K562 (cell line): ENCODE data around the gene CCDC117. TPM values are rescaled to one million over a fixed set of nuclear protein-coding genes. Genes with fewer than 3 reads are reported as not detected.
"Not testable (repeated sequence)": the region's sequence is repeated elsewhere in the genome, so short reads cannot be mapped to it uniquely, and the experiment has no call there.

Experiments
- ATAC-seq: fragments of 200-7000 bp; cut with Tn5 transposase; 3 replicates; pipeline ENCODE4 v1.9.1; 2020; ENCODE audit warnings: moderate library complexity
- BruUV-seq: library from RNA; stranded (reverse); fragments of 400-500 nt; replicated peaks from 2 replicates; lab custom pipeline; 2021; lab: Mats Ljungman, UMichigan
- CTCF ChIA-PET: fragments of 300-600 bp; formaldehyde crosslinking; extraction: SDS; loops from one replicate; lab custom pipeline; 2021; ENCODE audit warnings: low intra/inter-chr PET ratio; lab: Yijun Ruan, JAX
- POLR2A ChIA-PET: fragments of 300-600, 350-650 bp; sonication (Branson Sonifier 250); formaldehyde crosslinking; extraction: SDS; loops from one replicate; lab custom pipeline; 2021; ENCODE audit warnings: antibody characterized with exemption, inconsistent platforms; lab: Yijun Ruan, JAX
- DNase-seq, 4 experiments: peaks; one replicate each; pipeline versions ENCODE4 v3.0.0 to v3.0.0-alpha.2; 2011 to 2018; ENCODE audit warnings: low spot score in 3 of 4, mixed read lengths in 3 of 4; ENCODE audit errors: extremely low read depth in 1 of 4
- FAIRE-seq: peaks from 2 replicates; lab custom pipeline; 2011; peaks lifted over from hg19 to GRCh38; lab: Jason Lieb, UNC
- H2AFZ ChIP-seq: 2 replicates; pipeline ENCODE4 v1.6.0; 2011; ENCODE audit warnings: low read depth, low read length, control low read depth, inconsistent platforms
- H3K27ac ChIP-seq: fragments of 200-600 bp; 3 replicates; pipeline ENCODE4 v1.8.0; 2011; ENCODE audit warnings: low read depth, mild to moderate bottlenecking, control low read depth, inconsistent platforms, low read length, moderate library complexity, mixed read lengths; ENCODE audit errors: extremely low read depth
- H3K27me3 ChIP-seq, 2 experiments: fragments of 300-600 bp in 1 of 2; 2 replicates in 1 of 2; 3 replicates in 1 of 2; pipeline versions ENCODE4 v1.6.0 to v1.8.0; 2011; ENCODE audit warnings: inconsistent platforms in 2 of 2, low read length in 2 of 2, mild to moderate bottlenecking in 1 of 2, mixed read lengths in 1 of 2, moderate library complexity in 1 of 2; ENCODE audit not compliant: control insufficient read depth in 2 of 2, insufficient read depth in 2 of 2
- H3K36me3 ChIP-seq: fragments of 300-600 bp; 3 replicates; pipeline ENCODE4 v1.8.0; 2011; ENCODE audit warnings: mild to moderate bottlenecking, low read length, inconsistent platforms; ENCODE audit not compliant: control insufficient read depth, insufficient read depth
- H3K4me1 ChIP-seq, 2 experiments: fragments of 200-600 bp in 1 of 2; replicated peaks in 1 of 2; 2 replicates in 1 of 2; 3 replicates in 1 of 2; pipeline versions ENCODE4 v1.5.1 to v1.8.0; 2011; ENCODE audit warnings: inconsistent platforms in 2 of 2, low read length in 2 of 2, mild to moderate bottlenecking in 1 of 2, mixed read lengths in 1 of 2, moderate library complexity in 1 of 2; ENCODE audit not compliant: control insufficient read depth in 2 of 2, insufficient read depth in 2 of 2
- H3K4me2 ChIP-seq: 2 replicates; pipeline ENCODE4 v1.6.1; 2011; ENCODE audit warnings: low read length, control low read depth, inconsistent platforms, mixed read lengths; ENCODE audit not compliant: insufficient read depth
- H3K4me3 ChIP-seq: fragments of 200-600 bp; sonication (generic), shearing (Covaris generic); 2 replicates; pipeline ENCODE4 v1.5.1; 2016; ENCODE audit warnings: control low read depth, inconsistent platforms
- H3K79me2 ChIP-seq: fragments of 200-600 bp; 3 replicates; pipeline ENCODE4 v1.8.0; 2011; ENCODE audit warnings: low read length, inconsistent platforms; ENCODE audit not compliant: control insufficient read depth, insufficient read depth
- H3K9ac ChIP-seq, 2 experiments: 2 replicates each; pipeline versions ENCODE4 v1.6.0 to v1.6.1; 2011; ENCODE audit warnings: low read depth in 2 of 2, low read length in 2 of 2, control low read depth in 1 of 2, inconsistent platforms in 1 of 2, mild to moderate bottlenecking in 1 of 2, mixed read lengths in 1 of 2; ENCODE audit not compliant: insufficient read depth in 1 of 2
- H3K9me1 ChIP-seq: one replicate; pipeline ENCODE4 v1.6.0; 2011; ENCODE audit warnings: inconsistent platforms, mild to moderate bottlenecking, low read length, moderate library complexity; ENCODE audit not compliant: control insufficient read depth, insufficient read depth
- H3K9me3 ChIP-seq: replicated peaks from 2 replicates; pipeline ENCODE4 v1.5.1; 2011; ENCODE audit warnings: low read depth, low read length, inconsistent platforms; ENCODE audit not compliant: control insufficient read depth, insufficient read depth
- H4K20me1 ChIP-seq: replicated peaks from 2 replicates; pipeline ENCODE4 v1.6.1; 2011; ENCODE audit warnings: low read length, inconsistent platforms, mixed read lengths; ENCODE audit not compliant: control insufficient read depth, insufficient read depth
- CREB1 ChIP-seq, 2 experiments: sonication (generic) in 1 of 2; formaldehyde crosslinking in 1 of 2; IDR thresholded peaks; 2 replicates each; pipeline versions ENCODE4 v1.6.1 to v1.8.0; 2012 to 2022; ENCODE audit warnings: inconsistent platforms in 1 of 2, mild to moderate bottlenecking in 1 of 2, missing genetic modification reagents in 1 of 2, moderate library complexity in 1 of 2
- WGBS: fragments of 100-300 bp; shearing (Covaris generic); methylation state at CpG from one replicate; pipeline ENCODE4 v1.1.6; 2016; ENCODE audit warnings: low coverage, mixed read lengths; ENCODE audit not compliant: insufficient coverage; ENCODE audit errors: missing lambda C conversion rate; 5-methylcytosine and 5-hydroxymethylcytosine counted together
- in situ Hi-C: fragments of 300-500 bp; cut with MboI; formaldehyde crosslinking; loops from 4 replicates; pipeline ENCODE4 v1.15.0; 2018; ENCODE audit warnings: inconsistent platforms, mixed read lengths
- intact Hi-C: fragments of 100-400 bp; cut with micrococcal nuclease; formaldehyde crosslinking; loops from 2 replicates; pipeline ENCODE4 v1.14.2; 2022
- polyA plus RNA-seq, 8 experiments: library from polyadenylated mRNA; depleted of rRNA in 4 of 8; stranded (reverse) in 5 of 8; unstranded in 3 of 8; fragments of >200 nt; fragmentation: Nextera tagmentation in 2 of 8; fragmentation: Illumina TruSeq in 1 of 8; extraction: Ambion mirVana in 2 of 8; extraction: Trizol in 1 of 8; gene quantifications; 2 replicates each; pipeline versions ENCODE4 v1.2.1 to v1.2.3, GENCODE V29; 2011 to 2014; ENCODE audit warnings: inconsistent platforms in 1 of 8, missing spikeins in 1 of 8
- total RNA-seq, 7 experiments: library from RNA; depleted of rRNA in 6 of 7; stranded (reverse); fragments of >200 nt in 6 of 7; fragmentation: Illumina TruSeq in 2 of 7; extraction: Trizol in 2 of 7; gene quantifications; 2 replicates each; pipeline versions ENCODE4 v1.2.1 to v1.2.3, GENCODE V29; 2011 to 2021; ENCODE audit warnings: low replicate concordance in 1 of 7
- TF ChIP-seq, protein P1 (sequence below), 3 experiments: IDR thresholded peaks in 2 of 3; conservative IDR thresholded peaks in 1 of 3; 2 replicates each; pipeline ENCODE4 v1.5.1; 2011 to 2012; ENCODE audit warnings: low read length in 3 of 3, mild to moderate bottlenecking in 3 of 3, control low read depth in 2 of 3, improper control_type of control experiment in 1 of 3, inconsistent platforms in 1 of 3, low read depth in 1 of 3, mixed read lengths in 1 of 3, moderate library complexity in 1 of 3; ENCODE audit not compliant: insufficient read depth in 2 of 3

The CCDC117 gene
- total and polyA plus RNA-seq, 9 of the 15 experiments (the other 6 are each of a cell fraction or from before 2014, with no cell fraction given): 5.7 to 23.3 (median 15.8) TPM

DNA sequence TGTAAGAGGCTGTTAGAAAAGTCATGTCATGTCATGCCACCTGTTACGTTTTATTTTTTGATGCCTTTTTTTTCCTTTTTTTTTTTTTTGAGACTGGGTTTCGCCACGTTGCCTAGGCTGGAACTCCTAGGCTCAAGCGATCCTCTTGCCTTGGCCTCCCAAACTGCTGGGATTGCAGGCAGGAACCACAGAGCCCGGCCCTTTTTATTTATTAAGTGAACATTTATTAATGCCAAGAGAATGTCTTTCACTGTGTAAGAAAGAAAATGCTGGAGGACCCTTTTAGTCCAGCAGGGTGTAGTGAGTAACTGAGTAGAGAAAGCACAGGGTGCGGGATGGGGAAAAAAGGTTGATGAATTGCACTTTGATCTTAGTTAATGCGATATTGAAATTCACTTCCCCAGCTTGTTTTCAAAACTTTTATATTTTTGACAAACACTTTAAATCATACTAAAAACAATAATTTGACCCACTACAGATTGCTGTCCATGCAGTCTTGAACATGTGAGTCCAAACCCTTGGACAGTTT, 30.2 kb downstream of the CCDC117 start:
- peak overlapping the region; percentile 64 for H2AFZ ChIP-seq
- no peaks in the 10 kb centered on the region for H3K27me3 ChIP-seq
- BruUV-seq: no TSS peak
- DNase-seq (peak in 1 of 4 experiments; percentile 32), ATAC-seq (no peak)
- H3K79me2 ChIP-seq: peaks cover 51% of the 10 kb centered on the region
- H3K9me3 ChIP-seq: no peaks in the 10 kb centered on the region
- peaks cover 13% of the 10 kb centered on the region for H3K36me3 ChIP-seq
- H3K27ac ChIP-seq: peak overlapping the region; percentile 98
- peak overlapping the region; percentile 98; the same call in 1 of the 2 replicates for H3K4me3 ChIP-seq
- H3K4me1 ChIP-seq: peaks cover 5 to 8% of the 10 kb centered on the region in 2 experiments; a peak in 3 of 5 replicates
- in situ Hi-C loops: no loop called here
- WGBS: 39% methylated on average over 4 of the region's 7 CpGs
- H4K20me1 ChIP-seq: no peaks in the 10 kb centered on the region
- H3K9me1 ChIP-seq: no peaks in the 10 kb centered on the region
- ChIA-PET POLR2A (interaction anchor here (0.8 to 9.9 kb wide), 4 partner anchors 10 to 345 kb away, joined by 4 to 109 read pairs (median 6); no protein-coding TSS in a partner anchor), CTCF (no interaction called here)
- TF ChIP-seq, protein P1, sequence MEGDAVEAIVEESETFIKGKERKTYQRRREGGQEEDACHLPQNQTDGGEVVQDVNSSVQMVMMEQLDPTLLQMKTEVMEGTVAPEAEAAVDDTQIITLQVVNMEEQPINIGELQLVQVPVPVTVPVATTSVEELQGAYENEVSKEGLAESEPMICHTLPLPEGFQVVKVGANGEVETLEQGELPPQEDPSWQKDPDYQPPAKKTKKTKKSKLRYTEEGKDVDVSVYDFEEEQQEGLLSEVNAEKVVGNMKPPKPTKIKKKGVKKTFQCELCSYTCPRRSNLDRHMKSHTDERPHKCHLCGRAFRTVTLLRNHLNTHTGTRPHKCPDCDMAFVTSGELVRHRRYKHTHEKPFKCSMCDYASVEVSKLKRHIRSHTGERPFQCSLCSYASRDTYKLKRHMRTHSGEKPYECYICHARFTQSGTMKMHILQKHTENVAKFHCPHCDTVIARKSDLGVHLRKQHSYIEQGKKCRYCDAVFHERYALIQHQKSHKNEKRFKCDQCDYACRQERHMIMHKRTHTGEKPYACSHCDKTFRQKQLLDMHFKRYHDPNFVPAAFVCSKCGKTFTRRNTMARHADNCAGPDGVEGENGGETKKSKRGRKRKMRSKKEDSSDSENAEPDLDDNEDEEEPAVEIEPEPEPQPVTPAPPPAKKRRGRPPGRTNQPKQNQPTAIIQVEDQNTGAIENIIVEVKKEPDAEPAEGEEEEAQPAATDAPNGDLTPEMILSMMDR (IDR thresholded peaks at IDR 0.05 in 2 of 3, conservative IDR thresholded peaks at IDR 0.05 in 1 of 3; ENCODE audit: insufficient read depth in 2 of 3, low read depth in 1 of 3, low read length in 3 of 3): peak in 2 of 3 experiments; percentile 9 to 20; a peak in 2 of 6 replicates
- TF ChIP-seq CREB1 (IDR thresholded peaks at IDR 0.05) (no peak), CREB1 (CRISPR knock-in tag; IDR thresholded peaks at IDR 0.05) (no peak)
- TF ChIP-seq, all 486 proteins: peak for 1
- intact Hi-C loops: no loop called here
- FAIRE-seq: no peak
- H3K4me2 ChIP-seq: peak overlapping the region; percentile 68
- peak overlapping the region; percentile 70 to 97; a peak in 3 of 4 replicates for H3K9ac ChIP-seq

DNA sequence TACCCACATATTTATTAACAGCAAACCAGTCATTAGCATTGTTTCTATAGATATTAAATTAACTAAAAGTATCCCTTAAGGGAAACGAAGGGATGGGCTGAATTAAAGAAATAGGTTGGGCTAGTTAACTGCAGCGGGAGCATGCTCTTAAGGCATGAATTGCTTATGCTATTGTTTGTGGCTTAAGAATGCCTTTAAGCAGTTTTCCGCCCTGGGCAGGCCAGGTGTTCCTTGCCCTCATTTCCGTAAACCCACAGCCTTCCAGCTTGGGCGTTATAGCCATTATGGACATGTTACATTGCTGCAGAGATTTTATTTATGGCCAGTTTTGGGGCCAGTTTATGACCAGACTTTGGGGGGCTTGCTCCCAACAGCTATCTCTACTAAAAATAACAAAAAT, 32.9 kb downstream of the CCDC117 start:
- H4K20me1 ChIP-seq, H3K4me3 ChIP-seq, H3K9ac ChIP-seq, DNase-seq, H3K9me1 ChIP-seq, CTCF ChIA-PET, H3K36me3 ChIP-seq, BruUV-seq, intact Hi-C loops, H3K4me2 ChIP-seq, POLR2A ChIA-PET, H3K9me3 ChIP-seq, ATAC-seq, FAIRE-seq, H2AFZ ChIP-seq, in situ Hi-C loops, H3K27ac ChIP-seq, H3K27me3 ChIP-seq: not testable (repeated sequence)
- peaks cover 5 to 13% of the 10 kb centered on the region in 2 experiments; a peak in 4 of 5 replicates for H3K4me1 ChIP-seq
- peaks cover 23% of the 10 kb centered on the region for H3K79me2 ChIP-seq
- WGBS: 92% methylated on average over 5 of the region's 5 CpGs
